ENCODE results near the gene WARS2. TPM values are rescaled to one million over a fixed set of nuclear protein-coding genes. Genes with fewer than 3 reads are reported as not detected.

The WARS2 gene
- total RNA-seq, 1 donor from 2014 or later, result 9.5 TPM

GRCh38 chr1:118993700-118994026, 146.8 kb downstream of the WARS2 start:
- no peaks in the 10 kb centered on the region for H3K9me3 ChIP-seq (replicated peaks)
- intact Hi-C loops (cut with micrococcal nuclease), result no loop called here
- no peak for DNase-seq
- no peak overlapping the region for H3K4me3 ChIP-seq
- no peak for TF ChIP-seq CTCF (IDR thresholded peaks at IDR 0.05; ENCODE audit: borderline replicate concordance)
- H3K4me1 ChIP-seq, result peaks cover 7% of the 10 kb centered on the region
- H3K36me3 ChIP-seq, result no peaks in the 10 kb centered on the region
- no peak overlapping the region for H3K27ac ChIP-seq (replicated peaks)
- H3K27me3 ChIP-seq (ENCODE audit: low read depth), result peaks cover 100% of the 10 kb centered on the region

GRCh38 chr1:118992868-118993699, 147.4 kb downstream of the WARS2 start:
- Histone ChIP-seq H3K27me3 (ENCODE audit: low read depth) (peaks cover 100% of the 10 kb centered on the region), H3K27ac (replicated peaks) (no peak overlapping the region), H3K4me3 (peak overlapping the region; percentile 21), H3K4me1 (peaks cover 10% of the 10 kb centered on the region), H3K36me3 (no peaks in the 10 kb centered on the region), H3K9me3 (replicated peaks) (no peaks in the 10 kb centered on the region)
- DNase-seq, result no peak
- intact Hi-C loops (cut with micrococcal nuclease), result no loop called here
- TF ChIP-seq CTCF (IDR thresholded peaks at IDR 0.05; ENCODE audit: borderline replicate concordance), result no peak

GRCh38 chr1:118992237-118992825, 148.1 kb downstream of the WARS2 start:
- no peak for DNase-seq
- intact Hi-C loops (cut with micrococcal nuclease), result no loop called here
- Histone ChIP-seq H3K4me3 (no peak overlapping the region), H3K4me1 (peaks cover 18% of the 10 kb centered on the region), H3K27ac (replicated peaks) (no peak overlapping the region), H3K9me3 (replicated peaks) (no peaks in the 10 kb centered on the region), H3K27me3 (ENCODE audit: low read depth) (peaks cover 100% of the 10 kb centered on the region), H3K36me3 (no peaks in the 10 kb centered on the region)
- TF ChIP-seq CTCF (IDR thresholded peaks at IDR 0.05; ENCODE audit: borderline replicate concordance), result no peak

- intact Hi-C loops (cut with micrococcal nuclease), result no loop called here
- DNase-seq, result no peak
- no peaks in the 10 kb centered on the region for H3K36me3 ChIP-seq
- no peak for TF ChIP-seq CTCF (IDR thresholded peaks at IDR 0.05; ENCODE audit: borderline replicate concordance)
- peaks cover 26% of the 10 kb centered on the region for H3K4me1 ChIP-seq
- no peak overlapping the region for H3K4me3 ChIP-seq
- no peak overlapping the region for H3K27ac ChIP-seq (replicated peaks)
- H3K9me3 ChIP-seq (replicated peaks), result no peaks in the 10 kb centered on the region
- peaks cover 100% of the 10 kb centered on the region for H3K27me3 ChIP-seq (ENCODE audit: low read depth)
Observed at GRCh38 chr1:118991448-118991847, 149.0 kb downstream of the WARS2 start.

- Histone ChIP-seq H3K27ac (replicated peaks) (no peak overlapping the region), H3K27me3 (ENCODE audit: low read depth) (peaks cover 100% of the 10 kb centered on the region), H3K9me3 (replicated peaks) (no peaks in the 10 kb centered on the region), H3K4me1 (peaks cover 34% of the 10 kb centered on the region), H3K4me3 (no peak overlapping the region), H3K36me3 (no peaks in the 10 kb centered on the region)
- intact Hi-C loops (cut with micrococcal nuclease), result no loop called here
- no peak for TF ChIP-seq CTCF (IDR thresholded peaks at IDR 0.05; ENCODE audit: borderline replicate concordance)
- no peak for DNase-seq
Observed at GRCh38 chr1:118990513-118991152, 149.8 kb downstream of the WARS2 start.
